NCI-H2171 treated with DMSO at 0.1 percent for 48 hours (cell line): Measurements from ENCODE around the gene ADGRD2.

Source experiments
- DNase-seq: peaks from one replicate; lab custom pipeline; 2025; lab: John Stamatoyannopoulos, UW

Gene ADGRD2

DNA sequence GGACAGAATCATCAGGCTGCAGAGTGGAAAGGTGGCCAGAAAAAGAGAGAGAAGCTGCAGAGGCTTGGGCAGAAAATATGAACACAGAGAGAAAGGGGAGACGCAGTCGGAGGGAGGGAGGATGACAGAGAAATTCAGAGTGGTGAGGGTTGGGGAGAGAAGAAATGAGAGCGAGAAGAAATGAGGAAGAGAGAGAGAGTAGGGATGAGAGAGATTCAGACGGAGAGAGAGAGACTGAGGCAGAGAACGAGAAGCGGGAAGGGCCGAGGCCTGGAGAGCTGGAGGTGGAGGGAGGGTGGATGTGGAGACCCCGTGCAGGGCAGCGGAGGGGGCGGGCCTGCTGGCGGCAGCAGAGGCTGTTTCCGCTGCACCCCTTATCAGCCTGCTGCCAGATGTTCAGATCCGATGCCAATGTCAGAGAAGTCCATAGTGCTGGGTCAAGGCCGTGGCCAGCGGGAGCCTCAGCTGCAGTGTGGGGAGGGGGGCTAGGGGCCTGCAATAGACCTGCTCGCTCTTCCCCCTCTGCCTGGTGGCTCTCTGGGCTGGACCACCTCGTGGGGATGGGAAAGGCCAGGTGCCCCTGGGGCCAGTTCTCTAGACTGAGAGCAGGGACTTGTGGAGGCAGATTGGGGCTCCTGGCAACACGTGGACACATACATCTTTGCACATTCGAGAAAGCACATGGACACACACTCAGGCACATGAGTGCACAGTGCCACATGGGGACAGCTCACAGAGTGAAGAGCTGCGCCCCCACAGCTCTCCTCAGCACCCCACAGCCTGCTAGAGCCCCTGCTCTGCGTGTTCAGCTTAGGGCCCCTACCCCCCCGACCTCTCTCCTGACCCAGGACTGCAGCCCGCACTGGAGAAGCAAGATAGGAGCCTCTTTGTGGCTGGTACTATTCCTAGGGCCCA is 61.9 kb downstream of the ADGRD2 start:
- DNase-seq = no peak

DNA sequence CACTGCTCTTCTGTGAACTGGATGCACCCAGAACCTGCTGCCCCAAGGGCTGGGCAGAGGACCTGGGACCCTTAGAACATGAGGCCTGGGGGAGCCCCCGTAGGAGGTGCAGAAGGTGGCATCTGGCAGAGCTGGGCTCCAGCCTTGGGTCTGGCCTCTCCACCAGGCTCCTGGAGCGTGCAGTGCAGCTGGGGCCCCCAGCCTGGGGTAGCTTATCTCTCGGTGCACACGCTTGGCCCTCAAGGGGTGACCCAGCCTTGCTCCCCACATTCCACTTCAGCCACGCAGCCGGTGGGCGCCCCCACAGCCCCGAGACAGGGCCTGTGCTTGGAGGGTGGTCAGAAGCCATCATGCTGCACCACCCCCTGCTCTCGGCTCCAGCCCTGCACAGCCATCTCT is 62.6 kb downstream of the ADGRD2 start:
- DNase-seq = no peak

DNA sequence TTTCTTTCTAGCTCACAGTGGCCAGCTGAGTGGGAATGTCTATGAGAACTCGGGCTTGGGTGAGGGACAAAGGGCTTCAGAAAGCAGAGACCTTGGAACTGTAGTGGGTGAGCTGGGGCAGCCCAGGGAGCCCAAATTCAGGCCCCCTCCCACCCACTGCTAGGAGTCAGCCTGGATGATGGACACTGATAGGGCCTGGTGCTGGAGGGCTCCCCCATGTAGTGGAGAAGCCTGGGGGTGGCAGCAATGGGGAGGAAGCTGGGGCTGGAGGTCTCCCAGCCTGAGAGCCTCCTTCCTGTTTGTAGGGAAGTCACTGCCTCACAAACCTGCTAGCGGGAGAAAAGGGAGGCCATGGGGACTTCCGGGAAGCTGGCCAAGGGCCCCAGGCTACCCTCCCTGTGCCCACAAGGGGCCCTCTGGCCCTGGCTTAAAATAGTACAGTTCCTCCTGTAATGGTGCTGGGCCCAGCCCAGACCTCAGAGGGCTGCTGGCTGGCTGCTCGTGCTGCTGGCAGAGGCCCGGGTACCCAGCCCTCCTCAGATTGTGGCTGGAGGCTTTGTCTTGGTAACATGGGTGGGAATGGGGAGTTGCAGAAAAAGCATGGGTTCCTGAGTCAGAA is 63.2 kb downstream of the ADGRD2 start:
- DNase-seq = no peak

DNA sequence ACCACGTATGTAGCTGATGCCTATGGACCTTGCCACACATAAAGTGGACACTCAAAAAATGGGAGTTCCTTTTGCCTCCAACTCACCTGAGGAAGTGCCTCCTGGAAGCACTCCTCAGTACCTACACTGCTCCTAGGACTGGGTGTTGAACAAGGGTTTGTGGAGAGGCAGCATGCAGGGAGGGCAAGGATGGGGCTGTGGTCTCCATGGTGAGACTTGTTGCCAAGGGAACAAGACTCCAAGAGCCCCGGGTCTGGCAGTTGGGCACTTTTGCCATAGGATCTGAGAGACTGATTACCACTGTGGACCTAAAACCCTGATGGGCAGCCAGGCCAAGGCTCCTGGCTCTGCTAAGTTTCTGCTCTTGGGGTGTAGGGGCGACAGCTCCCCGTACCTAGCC is 63.9 kb downstream of the ADGRD2 start:
- no peak for DNase-seq

DNA sequence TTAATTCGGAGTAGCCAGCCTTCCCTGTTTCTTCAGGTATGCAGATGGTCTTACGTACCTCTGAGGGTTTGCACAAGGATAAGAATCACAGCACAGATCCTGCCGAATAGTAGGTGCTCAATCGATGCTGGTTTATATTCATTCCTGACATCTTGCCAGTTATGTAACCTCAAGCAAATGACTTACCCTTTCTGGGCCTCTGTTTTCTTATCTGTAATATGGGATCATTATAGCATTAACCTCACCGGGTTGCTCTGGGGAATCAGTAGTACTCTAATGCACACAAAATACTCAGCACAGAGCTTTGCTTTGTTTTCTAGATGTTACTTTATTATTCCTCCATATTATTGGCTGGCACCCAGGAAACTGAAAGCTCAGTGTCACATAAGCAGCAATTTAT is 64.6 kb downstream of the ADGRD2 start:
- no peak for DNase-seq

DNA sequence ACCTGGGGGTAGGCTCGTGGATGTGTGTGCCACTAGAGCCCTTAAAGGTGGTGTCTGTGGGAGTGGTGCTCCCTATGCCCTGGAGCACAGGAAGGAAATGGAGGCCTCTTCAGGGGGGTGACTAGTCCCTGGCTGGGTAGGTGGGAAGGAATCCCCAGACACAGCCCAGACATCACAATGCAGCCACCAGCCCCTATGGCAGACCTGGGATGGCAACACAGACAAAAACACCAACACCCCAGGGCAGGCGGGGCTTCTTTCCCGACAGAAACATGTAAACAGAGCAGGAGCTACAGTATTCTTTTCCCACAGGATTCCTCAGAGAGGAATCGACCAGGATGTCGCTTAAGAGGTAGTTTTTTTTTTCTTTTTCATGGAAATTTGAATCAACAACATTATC is 67.3 kb downstream of the ADGRD2 start:
- no peak for DNase-seq

DNA sequence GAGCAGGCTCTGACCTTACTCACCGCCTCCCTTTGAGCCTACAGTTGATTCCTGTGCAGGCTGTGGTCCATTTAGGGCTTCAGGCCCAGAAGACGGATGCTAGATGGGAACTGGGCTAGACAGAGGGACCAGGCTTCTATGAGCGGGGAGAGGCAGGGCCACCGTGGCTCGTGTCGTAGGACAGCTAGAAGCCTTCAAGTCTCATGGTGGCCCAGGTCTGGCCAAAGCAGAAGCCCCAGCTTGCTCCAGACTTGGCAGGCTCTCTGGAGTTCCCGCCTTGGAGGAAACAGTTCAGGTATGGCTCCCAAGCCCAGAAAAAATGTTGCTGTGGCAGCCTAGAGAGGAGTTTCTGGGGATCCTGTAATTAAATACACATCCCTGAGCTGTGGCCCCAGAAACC is 67.9 kb downstream of the ADGRD2 start:
- DNase-seq = no peak

DNA sequence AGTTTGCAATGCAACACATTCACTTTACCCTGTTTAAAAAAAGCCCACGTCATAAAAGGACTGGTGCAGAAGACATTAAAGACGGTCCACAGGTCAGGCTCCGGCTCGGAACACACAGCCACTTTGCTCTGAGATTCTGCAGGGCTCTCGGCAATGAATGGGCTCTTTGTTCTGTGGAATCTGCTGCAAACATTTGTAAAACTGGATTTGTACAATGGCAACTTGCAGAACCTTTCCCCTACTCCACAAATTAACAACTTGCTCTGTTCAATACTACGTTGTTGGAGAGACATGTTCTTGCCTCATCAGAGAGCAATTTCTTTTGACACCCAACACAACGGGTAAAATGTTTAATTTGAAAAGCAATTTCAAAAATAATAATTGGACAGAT is 70.0 kb downstream of the ADGRD2 start:
- DNase-seq = no peak

DNA sequence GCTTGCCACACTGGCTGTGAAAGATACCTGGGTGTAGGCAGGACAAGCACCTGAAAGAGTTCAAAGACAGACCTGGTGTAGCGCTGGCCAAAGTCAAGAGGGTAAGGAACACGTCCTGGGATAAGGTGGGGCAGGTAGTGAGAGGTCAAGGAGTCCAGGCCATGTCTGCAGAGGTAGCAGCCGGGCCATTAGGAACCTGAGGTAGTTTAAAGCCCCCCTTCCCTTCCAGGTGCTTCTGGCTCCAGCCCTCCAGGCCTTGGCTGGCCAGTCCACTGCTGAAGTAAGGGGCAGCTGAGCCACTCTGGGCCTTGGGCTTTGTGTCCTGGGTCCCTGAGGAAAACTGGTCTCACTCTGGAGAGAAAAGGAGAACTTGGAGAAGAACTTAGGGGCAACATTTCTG is 70.9 kb downstream of the ADGRD2 start:
- no peak for DNase-seq

DNA sequence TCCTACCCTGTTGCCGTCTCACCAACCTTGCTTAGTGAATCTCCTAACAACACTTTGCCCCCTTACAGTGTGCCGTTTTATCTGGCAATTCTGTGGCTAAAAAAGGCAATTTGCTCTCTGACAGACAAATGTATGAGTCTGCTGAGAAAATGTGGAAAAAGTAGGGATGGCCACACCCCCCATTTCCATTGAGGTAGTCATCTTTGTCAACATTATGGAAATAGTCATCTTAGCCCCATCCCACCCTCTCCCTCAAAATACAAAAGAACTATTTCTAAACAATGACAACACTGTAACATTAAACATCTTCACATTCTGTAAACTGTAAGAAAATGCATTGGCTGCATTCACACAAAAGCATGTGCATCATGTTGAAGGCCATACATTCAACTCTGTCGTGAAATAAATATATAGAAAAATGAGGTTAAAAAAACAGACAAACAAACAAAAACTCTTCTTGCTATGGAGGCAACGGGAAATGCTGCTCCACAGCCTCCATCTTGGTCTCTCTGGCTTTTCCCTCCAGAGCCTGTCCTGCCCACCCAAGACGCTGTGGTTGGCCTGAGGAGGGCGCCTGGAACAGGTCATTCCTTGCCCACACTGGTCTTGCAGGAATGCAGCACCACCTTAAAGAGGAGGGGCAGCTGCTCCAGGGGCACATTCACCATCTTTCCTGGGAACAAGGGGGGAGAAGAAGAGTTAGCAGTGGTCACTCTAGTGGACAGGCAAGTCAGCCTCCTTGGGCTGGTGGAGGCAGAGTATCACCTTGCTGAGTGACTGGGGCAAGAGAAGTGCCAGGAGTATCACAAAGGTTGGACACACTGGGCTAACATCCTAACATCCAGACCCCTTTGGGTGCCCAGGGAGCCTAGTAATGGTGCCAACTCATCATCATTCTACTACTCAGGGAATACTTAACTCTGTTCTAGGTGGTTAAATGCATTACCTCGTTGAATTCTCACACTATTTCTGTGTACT is 72.2 kb downstream of the ADGRD2 start:
- DNase-seq = no peak

DNA sequence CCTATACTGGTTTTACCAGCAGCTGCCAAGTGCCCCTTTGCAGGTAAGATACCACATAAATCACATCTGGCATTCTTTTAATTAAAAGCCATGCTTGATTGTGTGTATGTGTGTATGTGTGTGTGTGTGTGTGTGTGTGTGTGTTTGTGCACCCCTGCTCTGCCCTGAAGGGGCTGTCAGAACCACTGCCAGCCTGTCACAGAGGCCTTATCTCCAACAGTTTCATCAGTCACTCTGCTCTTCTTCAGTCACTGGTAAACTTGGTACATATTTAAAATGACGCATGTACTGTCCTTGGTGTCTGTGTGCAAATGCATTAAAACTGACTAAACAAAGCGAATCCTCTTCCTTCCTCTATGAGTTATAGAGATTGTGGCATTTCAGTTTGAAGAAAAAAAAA is 75.9 kb downstream of the ADGRD2 start:
- DNase-seq = no peak

DNA sequence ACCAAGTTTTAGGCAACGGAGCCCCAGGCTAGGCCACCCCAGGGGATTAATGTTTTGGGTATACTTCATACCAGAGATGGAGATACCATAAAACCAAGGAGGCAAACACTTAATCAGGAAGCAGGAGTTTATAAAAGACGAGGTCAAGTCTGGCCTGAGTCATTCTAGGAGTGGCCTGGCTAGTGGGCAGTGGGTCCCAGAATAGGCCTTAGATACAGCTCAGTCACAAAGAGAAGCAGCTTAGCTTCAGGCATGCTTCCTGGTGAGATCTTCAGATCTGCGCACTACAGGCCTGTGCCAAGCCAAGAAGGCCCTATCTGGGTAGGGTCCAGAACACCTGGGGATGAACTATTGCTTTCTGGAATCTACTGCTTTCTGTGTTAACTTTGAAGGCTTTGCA is 77.5 kb downstream of the ADGRD2 start:
- no peak for DNase-seq
